ENCODE data around the gene DGCR2.

The DGCR2 gene

GRCh38 chr22:19103880-19104821, 18.1 kb downstream of the DGCR2 start:
- no peak for DNase-seq (ENCODE audit: low spot score)
- in situ Hi-C loops (cut with MboI; ENCODE audit: low sequenced_read_pairs, unreplicated experiment): no loop called here
- no peak for TF ChIP-seq CTCF (IDR thresholded peaks at IDR 0.05; ENCODE audit: borderline replicate concordance, control extremely low read depth, extremely low read depth, insufficient read depth, missing control alignments)

- in situ Hi-C loops (cut with MboI; ENCODE audit: low sequenced_read_pairs, unreplicated experiment): no loop called here
- no peak for TF ChIP-seq CTCF (IDR thresholded peaks at IDR 0.05; ENCODE audit: borderline replicate concordance, control extremely low read depth, extremely low read depth, insufficient read depth, missing control alignments)
- no peak for DNase-seq (ENCODE audit: low spot score)
Observed at GRCh38 chr22:19098157-19098556, 24.1 kb downstream of the DGCR2 start.

- no peak for DNase-seq (ENCODE audit: low spot score)
- no peak for TF ChIP-seq CTCF (IDR thresholded peaks at IDR 0.05; ENCODE audit: borderline replicate concordance, control extremely low read depth, extremely low read depth, insufficient read depth, missing control alignments)
- in situ Hi-C loops (cut with MboI; ENCODE audit: low sequenced_read_pairs, unreplicated experiment): no loop called here
Observed at GRCh38 chr22:19097518-19097917, 24.7 kb downstream of the DGCR2 start.

GRCh38 chr22:19096555-19096954, 25.7 kb downstream of the DGCR2 start:
- no peak for TF ChIP-seq CTCF (IDR thresholded peaks at IDR 0.05; ENCODE audit: borderline replicate concordance, control extremely low read depth, extremely low read depth, insufficient read depth, missing control alignments)
- no peak for DNase-seq (ENCODE audit: low spot score)
- in situ Hi-C loops (cut with MboI; ENCODE audit: low sequenced_read_pairs, unreplicated experiment): no loop called here

- in situ Hi-C loops (cut with MboI; ENCODE audit: low sequenced_read_pairs, unreplicated experiment): no loop called here
- DNase-seq (ENCODE audit: low spot score): no peak
- TF ChIP-seq CTCF (IDR thresholded peaks at IDR 0.05; ENCODE audit: borderline replicate concordance, control extremely low read depth, extremely low read depth, insufficient read depth, missing control alignments): no peak
Observed at GRCh38 chr22:19094393-19094997, 27.7 kb downstream of the DGCR2 start.

GRCh38 chr22:19092725-19093124, 29.5 kb downstream of the DGCR2 start:
- no peak for TF ChIP-seq CTCF (IDR thresholded peaks at IDR 0.05; ENCODE audit: borderline replicate concordance, control extremely low read depth, extremely low read depth, insufficient read depth, missing control alignments)
- in situ Hi-C loops (cut with MboI; ENCODE audit: low sequenced_read_pairs, unreplicated experiment): no loop called here
- DNase-seq (ENCODE audit: low spot score): no peak

All from GM13976 (cell line).